Body of pancreas (tissue), 4 donors: ENCODE data around the gene NELFA.

Source experiments
- POLR2A ChIP-seq, 3 donors: fragments of 450-650 bp; IDR thresholded peaks; one replicate each; pipeline ENCODE4 v1.6.1; 2016; ENCODE audit warnings: antibody characterized with exemption in 3 of 3, mild to moderate bottlenecking in 2 of 3
- TF ChIP-seq, protein P1 (sequence below), 7 experiments: fragments of 450-650 bp in 4 of 7; fragments of 200-600 bp in 3 of 7; sonication (generic) in 3 of 7; IDR thresholded peaks; one replicate each; pipeline ENCODE4 v1.5.1; 2016 to 2019; ENCODE audit warnings: antibody characterized with exemption in 7 of 7

DNA sequence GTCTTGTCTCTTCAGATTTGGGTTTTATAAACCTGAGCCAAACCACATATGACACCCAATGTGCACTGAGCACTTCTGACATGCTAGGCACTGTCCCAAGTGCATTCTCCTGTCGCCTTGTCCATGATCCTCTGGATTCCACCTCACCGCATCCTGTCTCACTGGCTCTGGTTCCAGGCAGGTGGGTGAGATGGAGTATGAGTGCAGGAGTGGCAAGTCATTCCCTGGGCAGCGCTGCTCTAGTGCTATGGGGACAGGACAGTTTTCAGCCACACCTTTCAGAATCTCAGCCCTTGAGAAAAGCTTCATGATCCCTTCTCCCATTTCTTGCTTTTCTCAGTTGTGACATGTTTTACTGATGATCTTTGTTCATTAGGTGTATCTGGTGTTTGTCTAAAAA, 71.2 kb downstream of the NELFA start:
- TF ChIP-seq, protein P1, sequence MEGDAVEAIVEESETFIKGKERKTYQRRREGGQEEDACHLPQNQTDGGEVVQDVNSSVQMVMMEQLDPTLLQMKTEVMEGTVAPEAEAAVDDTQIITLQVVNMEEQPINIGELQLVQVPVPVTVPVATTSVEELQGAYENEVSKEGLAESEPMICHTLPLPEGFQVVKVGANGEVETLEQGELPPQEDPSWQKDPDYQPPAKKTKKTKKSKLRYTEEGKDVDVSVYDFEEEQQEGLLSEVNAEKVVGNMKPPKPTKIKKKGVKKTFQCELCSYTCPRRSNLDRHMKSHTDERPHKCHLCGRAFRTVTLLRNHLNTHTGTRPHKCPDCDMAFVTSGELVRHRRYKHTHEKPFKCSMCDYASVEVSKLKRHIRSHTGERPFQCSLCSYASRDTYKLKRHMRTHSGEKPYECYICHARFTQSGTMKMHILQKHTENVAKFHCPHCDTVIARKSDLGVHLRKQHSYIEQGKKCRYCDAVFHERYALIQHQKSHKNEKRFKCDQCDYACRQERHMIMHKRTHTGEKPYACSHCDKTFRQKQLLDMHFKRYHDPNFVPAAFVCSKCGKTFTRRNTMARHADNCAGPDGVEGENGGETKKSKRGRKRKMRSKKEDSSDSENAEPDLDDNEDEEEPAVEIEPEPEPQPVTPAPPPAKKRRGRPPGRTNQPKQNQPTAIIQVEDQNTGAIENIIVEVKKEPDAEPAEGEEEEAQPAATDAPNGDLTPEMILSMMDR (IDR thresholded peaks at IDR 0.05), result no peak
- TF ChIP-seq POLR2A (IDR thresholded peaks at IDR 0.05), result no peak
